Measurements from ENCODE around the gene TNFRSF13B.
A peak's percentile ranks its signal among the peaks of the same experiment; 100 is the strongest.

TNFRSF13B gene

GRCh38 chr17:16919663-16920627 lies 52.0 kb downstream of the TNFRSF13B start:
- DNase-seq (ENCODE audit: low read depth), result no peak

GRCh38 chr17:16918443-16918842 lies 53.5 kb downstream of the TNFRSF13B start:
- TF ChIP-seq CTCF (IDR thresholded peaks at IDR 0.05; ENCODE audit: control insufficient read depth, extremely low read depth, insufficient read depth), result no peak
- H3K4me3 ChIP-seq (ENCODE audit: low read depth, low read length), result no peak overlapping the region
- DNase-seq (ENCODE audit: low read depth), result peak; percentile 80

More at GRCh38 chr17:16919663-16920627, 52.0 kb downstream of the TNFRSF13B start:
- no peak overlapping the region for H3K4me3 ChIP-seq (ENCODE audit: low read depth, low read length)
- TF ChIP-seq CTCF (IDR thresholded peaks at IDR 0.05; ENCODE audit: control insufficient read depth, extremely low read depth, insufficient read depth), result no peak

GRCh38 chr17:16917671-16918394 lies 54.1 kb downstream of the TNFRSF13B start:
- DNase-seq (ENCODE audit: low read depth), result no peak
- H3K4me3 ChIP-seq (ENCODE audit: low read depth, low read length), result no peak overlapping the region
- no peak for TF ChIP-seq CTCF (IDR thresholded peaks at IDR 0.05; ENCODE audit: control insufficient read depth, extremely low read depth, insufficient read depth)

GRCh38 chr17:16916557-16916920 lies 55.4 kb downstream of the TNFRSF13B start:
- no peak for DNase-seq (ENCODE audit: low read depth)
- H3K4me3 ChIP-seq (ENCODE audit: low read depth, low read length), result no peak overlapping the region
- no peak for TF ChIP-seq CTCF (IDR thresholded peaks at IDR 0.05; ENCODE audit: control insufficient read depth, extremely low read depth, insufficient read depth)

- H3K4me3 ChIP-seq (ENCODE audit: low read depth, low read length), result no peak overlapping the region
- no peak for DNase-seq (ENCODE audit: low read depth)
- peak; percentile 37 for TF ChIP-seq CTCF (IDR thresholded peaks at IDR 0.05; ENCODE audit: control insufficient read depth, extremely low read depth, insufficient read depth)
Measured at GRCh38 chr17:16915752-16916556, 56.0 kb downstream of the TNFRSF13B start.

GRCh38 chr17:16913463-16913862 lies 58.5 kb downstream of the TNFRSF13B start:
- no peak for DNase-seq (ENCODE audit: low read depth)
- TF ChIP-seq CTCF (IDR thresholded peaks at IDR 0.05; ENCODE audit: control insufficient read depth, extremely low read depth, insufficient read depth), result no peak
- H3K4me3 ChIP-seq (ENCODE audit: low read depth, low read length), result no peak overlapping the region
